K562 (cell line): ENCODE measurements around the gene GMPR. TPM values are rescaled to one million over a fixed set of nuclear protein-coding genes. Genes with fewer than 3 reads are reported as not detected.
A peak's percentile ranks its signal among the peaks of the same experiment; 100 is the strongest.

ENCODE experiments used
- ATAC-seq: fragments of 200-7000 bp; cut with Tn5 transposase; 3 replicates; pipeline ENCODE4 v1.9.1; 2020; ENCODE audit warnings: moderate library complexity
- BruUV-seq: library from RNA; stranded (reverse); fragments of 400-500 nt; replicated peaks from 2 replicates; lab custom pipeline; 2021; lab: Mats Ljungman, UMichigan
- CTCF ChIA-PET: fragments of 300-600 bp; formaldehyde crosslinking; extraction: SDS; loops from one replicate; lab custom pipeline; 2021; ENCODE audit warnings: low intra/inter-chr PET ratio; lab: Yijun Ruan, JAX
- POLR2A ChIA-PET: fragments of 300-600, 350-650 bp; sonication (Branson Sonifier 250); formaldehyde crosslinking; extraction: SDS; loops from one replicate; lab custom pipeline; 2021; ENCODE audit warnings: antibody characterized with exemption, inconsistent platforms; lab: Yijun Ruan, JAX
- DNase-seq, 4 experiments: peaks; one replicate each; pipeline versions ENCODE4 v3.0.0 to v3.0.0-alpha.2; 2011 to 2018; ENCODE audit warnings: low spot score in 3 of 4, mixed read lengths in 3 of 4; ENCODE audit errors: extremely low read depth in 1 of 4
- FAIRE-seq: peaks from 2 replicates; lab custom pipeline; 2011; peaks lifted over from hg19 to GRCh38; lab: Jason Lieb, UNC
- H2AFZ ChIP-seq: 2 replicates; pipeline ENCODE4 v1.6.0; 2011; ENCODE audit warnings: low read depth, low read length, control low read depth, inconsistent platforms
- H3K27ac ChIP-seq: fragments of 200-600 bp; 3 replicates; pipeline ENCODE4 v1.8.0; 2011; ENCODE audit warnings: low read depth, mild to moderate bottlenecking, control low read depth, inconsistent platforms, low read length, moderate library complexity, mixed read lengths; ENCODE audit errors: extremely low read depth
- H3K27me3 ChIP-seq, 2 experiments: fragments of 300-600 bp in 1 of 2; 2 replicates in 1 of 2; 3 replicates in 1 of 2; pipeline versions ENCODE4 v1.6.0 to v1.8.0; 2011; ENCODE audit warnings: inconsistent platforms in 2 of 2, low read length in 2 of 2, mild to moderate bottlenecking in 1 of 2, mixed read lengths in 1 of 2, moderate library complexity in 1 of 2; ENCODE audit not compliant: control insufficient read depth in 2 of 2, insufficient read depth in 2 of 2
- H3K36me3 ChIP-seq: fragments of 300-600 bp; 3 replicates; pipeline ENCODE4 v1.8.0; 2011; ENCODE audit warnings: mild to moderate bottlenecking, low read length, inconsistent platforms; ENCODE audit not compliant: control insufficient read depth, insufficient read depth
- H3K4me1 ChIP-seq, 2 experiments: fragments of 200-600 bp in 1 of 2; replicated peaks in 1 of 2; 2 replicates in 1 of 2; 3 replicates in 1 of 2; pipeline versions ENCODE4 v1.5.1 to v1.8.0; 2011; ENCODE audit warnings: inconsistent platforms in 2 of 2, low read length in 2 of 2, mild to moderate bottlenecking in 1 of 2, mixed read lengths in 1 of 2, moderate library complexity in 1 of 2; ENCODE audit not compliant: control insufficient read depth in 2 of 2, insufficient read depth in 2 of 2
- H3K4me2 ChIP-seq: 2 replicates; pipeline ENCODE4 v1.6.1; 2011; ENCODE audit warnings: low read length, control low read depth, inconsistent platforms, mixed read lengths; ENCODE audit not compliant: insufficient read depth
- H3K4me3 ChIP-seq: fragments of 200-600 bp; sonication (generic), shearing (Covaris generic); 2 replicates; pipeline ENCODE4 v1.5.1; 2016; ENCODE audit warnings: control low read depth, inconsistent platforms
- H3K79me2 ChIP-seq: fragments of 200-600 bp; 3 replicates; pipeline ENCODE4 v1.8.0; 2011; ENCODE audit warnings: low read length, inconsistent platforms; ENCODE audit not compliant: control insufficient read depth, insufficient read depth
- H3K9ac ChIP-seq, 2 experiments: 2 replicates each; pipeline versions ENCODE4 v1.6.0 to v1.6.1; 2011; ENCODE audit warnings: low read depth in 2 of 2, low read length in 2 of 2, control low read depth in 1 of 2, inconsistent platforms in 1 of 2, mild to moderate bottlenecking in 1 of 2, mixed read lengths in 1 of 2; ENCODE audit not compliant: insufficient read depth in 1 of 2
- H3K9me1 ChIP-seq: one replicate; pipeline ENCODE4 v1.6.0; 2011; ENCODE audit warnings: inconsistent platforms, mild to moderate bottlenecking, low read length, moderate library complexity; ENCODE audit not compliant: control insufficient read depth, insufficient read depth
- H3K9me3 ChIP-seq: replicated peaks from 2 replicates; pipeline ENCODE4 v1.5.1; 2011; ENCODE audit warnings: low read depth, low read length, inconsistent platforms; ENCODE audit not compliant: control insufficient read depth, insufficient read depth
- H4K20me1 ChIP-seq: replicated peaks from 2 replicates; pipeline ENCODE4 v1.6.1; 2011; ENCODE audit warnings: low read length, inconsistent platforms, mixed read lengths; ENCODE audit not compliant: control insufficient read depth, insufficient read depth
- CHD4 ChIP-seq: fragments of 200-600 bp; sonication (generic); IDR thresholded peaks from 3 replicates; pipeline ENCODE4 v1.6.1; 2012; ENCODE audit warnings: low read depth, mild to moderate bottlenecking, mixed read lengths, low read length, inconsistent platforms; ENCODE audit not compliant: insufficient read depth, insufficient replicate concordance, poor library complexity, severe bottlenecking
- E2F6 ChIP-seq, 2 experiments: IDR thresholded peaks; 2 replicates each; pipeline ENCODE4 v1.6.1; 2011; ENCODE audit warnings: borderline replicate concordance in 1 of 2, control low read depth in 1 of 2, low read depth in 1 of 2, low read length in 1 of 2, mild to moderate bottlenecking in 1 of 2, mixed read lengths in 1 of 2, moderate library complexity in 1 of 2; ENCODE audit not compliant: insufficient read depth in 1 of 2, insufficient read length in 1 of 2, poor library complexity in 1 of 2, severe bottlenecking in 1 of 2; ENCODE audit errors: extremely low read depth in 1 of 2
- ELK1 ChIP-seq: sonication (generic); formaldehyde crosslinking; IDR thresholded peaks from 2 replicates; pipeline ENCODE4 v1.8.1; 2022; ENCODE audit warnings: missing genetic modification reagents
- GABPB1 ChIP-seq: sonication (generic); formaldehyde crosslinking; IDR thresholded peaks from 2 replicates; pipeline ENCODE4 v1.8.0; 2022; ENCODE audit warnings: mild to moderate bottlenecking, missing genetic modification reagents
- MBD1 ChIP-seq: fragments of 250-450 bp; sonication (Bioruptor Pico); IDR thresholded peaks from 2 replicates; pipeline ENCODE4 v1.8.0; 2022; ENCODE audit warnings: inconsistent platforms
- RUNX1 ChIP-seq: sonication (generic); IDR thresholded peaks from 2 replicates; pipeline ENCODE4 v1.6.1; 2016; ENCODE audit warnings: antibody characterized with exemption, low read depth
- TAF9B ChIP-seq: fragments of 450-650 bp; IDR thresholded peaks from 2 replicates; pipeline ENCODE4 v1.6.1; 2018; ENCODE audit warnings: mild to moderate bottlenecking; ENCODE audit not compliant: partially characterized antibody
- ZFX ChIP-seq: sonication (generic); formaldehyde crosslinking; IDR thresholded peaks from 2 replicates; pipeline ENCODE4 v1.8.0; 2022; ENCODE audit warnings: mild to moderate bottlenecking, missing genetic modification reagents, moderate library complexity
- ZNF277 ChIP-seq: fragments of 250-450 bp; sonication (Bioruptor Pico); IDR thresholded peaks from 2 replicates; pipeline ENCODE4 v1.8.0; 2022; ENCODE audit warnings: inconsistent platforms, mild to moderate bottlenecking, moderate library complexity, borderline replicate concordance
- ZNF445 ChIP-seq: fragments of 250-450 bp; sonication (Bioruptor Pico); IDR thresholded peaks from 2 replicates; pipeline ENCODE4 v1.4.0; 2020; ENCODE audit warnings: low read depth, mild to moderate bottlenecking, moderate library complexity
- ZNF507 ChIP-seq: conservative IDR thresholded peaks from 2 replicates; pipeline ENCODE4 v1.6.1; 2017; ENCODE audit warnings: missing genetic modification characterization, missing compliant biosample characterization
- WGBS: fragments of 100-300 bp; shearing (Covaris generic); methylation state at CpG from one replicate; pipeline ENCODE4 v1.1.6; 2016; ENCODE audit warnings: low coverage, mixed read lengths; ENCODE audit not compliant: insufficient coverage; ENCODE audit errors: missing lambda C conversion rate; 5-methylcytosine and 5-hydroxymethylcytosine counted together
- in situ Hi-C: fragments of 300-500 bp; cut with MboI; formaldehyde crosslinking; loops from 4 replicates; pipeline ENCODE4 v1.15.0; 2018; ENCODE audit warnings: inconsistent platforms, mixed read lengths
- intact Hi-C: fragments of 100-400 bp; cut with micrococcal nuclease; formaldehyde crosslinking; loops from 2 replicates; pipeline ENCODE4 v1.14.2; 2022
- polyA plus RNA-seq, 8 experiments: library from polyadenylated mRNA; depleted of rRNA in 4 of 8; stranded (reverse) in 5 of 8; unstranded in 3 of 8; fragments of >200 nt; fragmentation: Nextera tagmentation in 2 of 8; fragmentation: Illumina TruSeq in 1 of 8; extraction: Ambion mirVana in 2 of 8; extraction: Trizol in 1 of 8; gene quantifications; 2 replicates each; pipeline versions ENCODE4 v1.2.1 to v1.2.3, GENCODE V29; 2011 to 2014; ENCODE audit warnings: inconsistent platforms in 1 of 8, missing spikeins in 1 of 8
- total RNA-seq, 7 experiments: library from RNA; depleted of rRNA in 6 of 7; stranded (reverse); fragments of >200 nt in 6 of 7; fragmentation: Illumina TruSeq in 2 of 7; extraction: Trizol in 2 of 7; gene quantifications; 2 replicates each; pipeline versions ENCODE4 v1.2.1 to v1.2.3, GENCODE V29; 2011 to 2021; ENCODE audit warnings: low replicate concordance in 1 of 7

Gene GMPR
- total and polyA plus RNA-seq, 9 of the 15 experiments (the other 6 are each of a cell fraction or from before 2014, with no cell fraction given), result 34.6 to 83.7 (median 49.8) TPM

- TF ChIP-seq MBD1 (CRISPR knock-in tag), result no peak
- TF ChIP-seq ZFX (CRISPR knock-in tag), result 0 out of 2 replicates have a peak, but pooled peaks have one; percentile 25
- no peak for TF ChIP-seq RUNX1
- TF ChIP-seq, all 486 proteins: peak for 5
These were observed 26.4 kb downstream of the GMPR start (continued) for GRCh38 chr6:16264785-16265184.

GRCh38 chr6:16265351-16266341 lies 27.3 kb downstream of the GMPR start:
- ChIA-PET POLR2A (interaction anchor here (0.6 to 3.8 kb wide), 43 partner anchors 10 to 1607 kb away, joined by 3 to 116 read pairs (median 5); partner anchors contain the start of gene GMPR), CTCF (no interaction called here)
- in situ Hi-C loops, result no loop called here
- FAIRE-seq (peak; percentile 93), DNase-seq (peak; percentile 79 to 99 (median 88)), ATAC-seq (peak; percentile 80)
- Histone ChIP-seq H3K9ac (peak overlapping the region; percentile 76 to 80; a peak in 3 of 4 replicates), H2AFZ (no peak overlapping the region), H4K20me1 (no peaks in the 10 kb centered on the region; the same call in 1 of the 2 replicates), H3K79me2 (peaks cover 60% of the 10 kb centered on the region), H3K9me1 (no peaks in the 10 kb centered on the region), H3K4me2 (peak overlapping the region; percentile 86), H3K27me3 (no peaks in the 10 kb centered on the region), H3K9me3 (peaks cover 3% of the 10 kb centered on the region; the same call in 1 of the 2 replicates), H3K36me3 (peaks cover 31% of the 10 kb centered on the region), H3K4me1 (peaks cover 25 to 40% of the 10 kb centered on the region in 2 experiments), H3K27ac (peak overlapping the region; percentile 83), H3K4me3 (peak overlapping the region; percentile 42)
- TSS peak; percentile 93 for BruUV-seq
- under 1% methylated on average over 31 of the region's 31 CpGs for WGBS
- intact Hi-C loops, result loop anchor here (1.0 to 5.0 kb wide), 4 partner anchors 26 to 368 kb away; no protein-coding TSS in a partner anchor
- no peak for TF ChIP-seq ZNF277 (CRISPR knock-in tag)
- TF ChIP-seq GABPB1, result peak; percentile 63; the same call in 1 of the 2 replicates
- no peak for TF ChIP-seq ELK1 (CRISPR knock-in tag)
- peak; percentile 85; the same call in 1 of the 2 replicates for TF ChIP-seq ZNF445 (CRISPR knock-in tag)
- TF ChIP-seq ZNF507 (tag), result no peak
- no peak for TF ChIP-seq CHD4
- peak; percentile 90 for TF ChIP-seq TAF9B
- peak; percentile 45 to 81 for TF ChIP-seq E2F6 (IDR thresholded peaks at IDR 0.05; ENCODE audit: borderline replicate concordance in 1 of 2, extremely low read depth in 1 of 2, insufficient read depth in 1 of 2, insufficient read length in 1 of 2, low read depth in 1 of 2, low read length in 1 of 2, poor library complexity in 1 of 2, severe bottlenecking in 1 of 2)
